ENCODE results near the gene CDH5. TPM values are rescaled to one million over a fixed set of nuclear protein-coding genes. Genes with fewer than 3 reads are reported as not detected.

The CDH5 gene
- total and polyA plus RNA-seq, 2 donors: 44.0 to 55.8 TPM

GRCh38 chr16:66400503-66401380, 34.3 kb downstream of the CDH5 start:
- H3K27ac ChIP-seq (ENCODE audit: low read depth): no peak overlapping the region
- WGBS: 90% methylated on average over 20 of the region's 20 CpGs

GRCh38 chr16:66401610-66402009, 35.1 kb downstream of the CDH5 start:
- no peaks in the 10 kb centered on the region for H3K36me3 ChIP-seq (ENCODE audit: insufficient read depth)
- no peak overlapping the region for H3K4me3 ChIP-seq (ENCODE audit: low read depth, low read length)
- 70% methylated on average over 11 of the region's 11 CpGs for WGBS
- no peaks in the 10 kb centered on the region for H3K4me1 ChIP-seq (ENCODE audit: insufficient read depth)
- H3K27ac ChIP-seq (ENCODE audit: low read depth): no peak overlapping the region
- DNase-seq (ENCODE audit: extremely low spot score): no peak

More at GRCh38 chr16:66400503-66401380, 34.3 kb downstream of the CDH5 start:
- DNase-seq (ENCODE audit: extremely low spot score): no peak
- H3K4me3 ChIP-seq (ENCODE audit: low read depth, low read length): no peak overlapping the region
- no peaks in the 10 kb centered on the region for H3K36me3 ChIP-seq (ENCODE audit: insufficient read depth)
- H3K4me1 ChIP-seq (ENCODE audit: insufficient read depth): no peaks in the 10 kb centered on the region

DNA sequence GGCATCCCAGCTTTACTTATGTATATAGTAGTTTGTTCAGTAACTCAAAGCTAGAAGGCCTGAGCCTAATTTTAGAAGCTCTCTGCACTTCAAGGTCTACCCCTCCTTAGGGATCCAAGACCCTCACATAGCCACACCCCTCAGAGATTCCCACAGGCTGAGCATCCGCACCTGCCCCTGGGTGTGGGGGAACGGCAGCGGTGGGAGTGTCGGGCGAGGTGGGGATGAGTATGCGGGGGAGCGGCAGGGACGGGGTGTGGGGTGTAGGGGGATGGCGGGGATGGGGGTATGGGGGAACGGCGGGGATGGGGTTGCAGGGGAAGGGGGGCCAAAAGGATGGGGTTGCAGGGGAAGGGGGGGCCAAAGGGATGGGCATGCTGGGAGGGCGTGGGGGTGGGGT, 35.7 kb downstream of the CDH5 start:
- 83% methylated on average over 12 of the region's 12 CpGs for WGBS
- Histone ChIP-seq H3K4me1 (ENCODE audit: insufficient read depth) (no peaks in the 10 kb centered on the region), H3K36me3 (ENCODE audit: insufficient read depth) (no peaks in the 10 kb centered on the region), H3K27ac (ENCODE audit: low read depth) (no peak overlapping the region), H3K4me3 (ENCODE audit: low read depth, low read length) (no peak overlapping the region)
- DNase-seq (ENCODE audit: extremely low spot score): no peak

DNA sequence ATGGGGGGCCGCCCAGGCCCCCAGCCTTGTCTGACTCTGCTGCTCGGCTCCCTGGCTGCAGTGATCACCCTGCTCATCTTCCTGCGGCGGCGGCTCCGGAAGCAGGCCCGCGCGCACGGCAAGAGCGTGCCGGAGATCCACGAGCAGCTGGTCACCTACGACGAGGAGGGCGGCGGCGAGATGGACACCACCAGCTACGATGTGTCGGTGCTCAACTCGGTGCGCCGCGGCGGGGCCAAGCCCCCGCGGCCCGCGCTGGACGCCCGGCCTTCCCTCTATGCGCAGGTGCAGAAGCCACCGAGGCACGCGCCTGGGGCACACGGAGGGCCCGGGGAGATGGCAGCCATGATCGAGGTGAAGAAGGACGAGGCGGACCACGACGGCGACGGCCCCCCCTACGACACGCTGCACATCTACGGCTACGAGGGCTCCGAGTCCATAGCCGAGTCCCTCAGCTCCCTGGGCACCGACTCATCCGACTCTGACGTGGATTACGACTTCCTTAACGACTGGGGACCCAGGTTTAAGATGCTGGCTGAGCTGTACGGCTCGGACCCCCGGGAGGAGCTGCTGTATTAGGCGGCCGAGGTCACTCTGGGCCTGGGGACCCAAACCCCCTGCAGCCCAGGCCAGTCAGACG, 36.2 kb downstream of the CDH5 start:
- DNase-seq (ENCODE audit: extremely low spot score): no peak
- no peaks in the 10 kb centered on the region for H3K4me1 ChIP-seq (ENCODE audit: insufficient read depth)
- 79% methylated on average over 61 of the region's 61 CpGs for WGBS
- no peak overlapping the region for H3K4me3 ChIP-seq (ENCODE audit: low read depth, low read length)
- H3K27ac ChIP-seq (ENCODE audit: low read depth): no peak overlapping the region
- H3K36me3 ChIP-seq (ENCODE audit: insufficient read depth): no peaks in the 10 kb centered on the region

- WGBS: 78% methylated on average over 5 of the region's 5 CpGs
- no peak overlapping the region for H3K4me3 ChIP-seq (ENCODE audit: low read depth, low read length)
- H3K4me1 ChIP-seq (ENCODE audit: insufficient read depth): no peaks in the 10 kb centered on the region
- no peaks in the 10 kb centered on the region for H3K36me3 ChIP-seq (ENCODE audit: insufficient read depth)
- no peak overlapping the region for H3K27ac ChIP-seq (ENCODE audit: low read depth)
- DNase-seq (ENCODE audit: extremely low spot score): no peak
Observed at GRCh38 chr16:66403531-66404145, 37.1 kb downstream of the CDH5 start.

DNA sequence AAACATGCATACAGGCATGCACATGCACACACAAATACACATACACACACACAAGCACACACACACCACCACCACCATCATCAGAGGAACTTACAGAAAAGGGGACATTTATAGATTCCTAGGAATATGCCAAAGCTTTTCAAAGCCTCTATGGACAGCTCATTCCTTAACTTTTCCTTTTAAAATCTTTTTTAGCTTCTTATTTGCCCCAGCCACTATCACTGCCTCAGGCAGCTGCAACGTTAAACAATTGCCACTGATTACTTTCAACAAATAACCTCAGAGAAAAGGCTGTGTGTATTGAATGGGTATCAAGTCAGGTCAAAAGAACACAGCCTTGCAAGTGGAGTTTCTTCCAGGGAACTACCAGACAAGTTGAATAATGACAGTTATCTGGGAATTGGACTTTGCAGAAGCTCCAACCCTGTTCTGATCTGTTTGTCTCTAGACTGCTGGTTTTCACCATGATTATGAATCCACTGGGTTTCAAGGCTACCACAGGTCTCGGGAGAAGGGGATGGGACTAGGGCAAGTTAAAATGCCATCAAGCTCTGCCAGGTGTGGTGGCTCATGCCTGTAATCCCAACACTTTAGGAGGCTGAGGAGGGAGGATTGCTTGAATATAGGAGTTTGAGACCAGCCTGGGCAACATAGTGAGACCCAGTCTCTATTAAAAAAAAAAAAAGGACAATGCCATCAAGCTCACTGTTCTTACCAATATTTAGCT, 38.7 kb downstream of the CDH5 start:
- 85% methylated on average over 2 of the region's 2 CpGs for WGBS
- DNase-seq (ENCODE audit: extremely low spot score): no peak
- Histone ChIP-seq H3K4me3 (ENCODE audit: low read depth, low read length) (no peak overlapping the region), H3K27ac (ENCODE audit: low read depth) (no peak overlapping the region), H3K36me3 (ENCODE audit: insufficient read depth) (no peaks in the 10 kb centered on the region), H3K4me1 (ENCODE audit: insufficient read depth) (no peaks in the 10 kb centered on the region)

DNA sequence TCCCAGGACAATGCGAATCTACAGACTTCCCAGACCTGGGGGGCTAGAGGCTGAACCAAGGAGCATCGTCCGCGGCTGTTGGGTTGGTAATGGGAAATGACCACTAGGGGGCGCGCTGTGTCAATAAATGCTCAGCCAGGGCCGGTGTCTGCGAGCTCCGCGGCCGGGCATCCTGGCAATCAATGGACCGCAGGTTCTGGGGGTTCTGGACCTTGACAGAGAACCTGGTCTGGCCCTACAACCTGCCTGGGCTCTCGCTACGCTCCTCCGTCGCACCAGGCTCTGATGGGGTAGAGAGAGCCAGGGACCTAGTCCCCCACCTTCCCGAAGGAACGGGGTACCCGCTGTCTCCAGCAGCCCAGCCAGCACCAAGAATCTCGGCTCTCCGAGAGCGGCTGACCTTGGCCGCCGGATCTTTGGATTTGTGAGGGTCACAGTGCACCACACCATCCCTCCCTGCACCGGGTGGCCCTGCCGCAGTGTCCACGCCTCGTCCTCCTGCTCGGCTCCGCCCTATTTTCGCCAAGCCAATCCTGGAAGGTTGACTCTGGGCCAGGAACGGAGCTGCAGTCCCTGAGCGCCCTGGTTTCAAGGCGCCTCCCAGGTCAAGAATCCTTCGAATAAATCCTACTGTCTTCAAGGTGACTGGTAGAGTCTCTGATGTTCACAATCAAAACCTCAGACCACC, 40.2 kb downstream of the CDH5 start:
- under 1% methylated on average over 35 of the region's 35 CpGs for WGBS
- H3K4me1 ChIP-seq (ENCODE audit: insufficient read depth): no peaks in the 10 kb centered on the region
- H3K36me3 ChIP-seq (ENCODE audit: insufficient read depth): no peaks in the 10 kb centered on the region
- no peak overlapping the region for H3K27ac ChIP-seq (ENCODE audit: low read depth)
- H3K4me3 ChIP-seq (ENCODE audit: low read depth, low read length): peak overlapping the region; percentile 7
- DNase-seq (ENCODE audit: extremely low spot score): peak; percentile 42

DNA sequence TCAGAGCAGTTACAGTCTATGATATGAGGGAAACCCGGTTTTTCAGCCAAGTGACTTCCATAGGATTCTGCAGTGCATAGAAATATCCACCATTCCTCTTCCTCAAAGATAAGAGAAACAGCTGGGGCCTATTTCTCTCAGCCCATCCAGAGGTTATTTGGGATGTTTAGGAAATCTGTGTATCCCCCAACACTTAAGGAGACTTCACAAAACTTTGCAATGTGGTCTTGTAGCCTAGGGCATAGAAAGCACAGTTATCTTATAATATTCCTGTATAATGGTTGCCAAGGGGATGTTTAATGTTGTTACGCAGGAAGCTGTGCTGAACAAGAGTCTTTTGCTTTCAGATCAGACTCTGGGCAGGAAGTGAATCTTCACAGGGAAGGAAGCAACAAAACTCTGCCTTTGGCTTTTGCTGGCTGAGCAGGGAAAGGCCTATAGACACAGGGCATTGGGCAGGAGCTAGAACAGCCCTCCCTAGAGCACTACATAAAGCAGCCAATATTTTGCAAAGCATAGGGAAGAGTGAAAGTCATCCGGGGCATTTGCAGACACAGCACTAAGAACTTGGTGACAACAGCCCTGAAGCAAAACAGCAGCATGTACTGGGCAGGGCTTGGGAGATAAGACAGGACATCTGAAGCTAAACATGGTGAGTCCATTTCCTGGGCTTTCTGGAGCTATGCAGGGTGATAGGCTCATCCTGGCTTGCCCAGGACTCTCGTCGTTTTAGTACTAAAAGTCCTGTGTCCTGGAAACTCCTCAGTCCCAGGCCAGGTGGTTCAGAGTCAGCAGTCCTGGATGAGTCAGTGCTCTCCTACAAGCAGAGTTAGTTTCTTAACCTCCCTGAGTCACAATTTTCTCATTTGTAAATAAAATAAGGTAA, 41.9 kb downstream of the CDH5 start:
- WGBS: 26% methylated on average over 5 of the region's 5 CpGs
- Histone ChIP-seq H3K4me1 (ENCODE audit: insufficient read depth) (no peaks in the 10 kb centered on the region), H3K4me3 (ENCODE audit: low read depth, low read length) (no peak overlapping the region), H3K27ac (ENCODE audit: low read depth) (no peak overlapping the region), H3K36me3 (ENCODE audit: insufficient read depth) (no peaks in the 10 kb centered on the region)
- DNase-seq (ENCODE audit: extremely low spot score): peak; percentile 32

GRCh38 chr16:66409156-66409555, 42.7 kb downstream of the CDH5 start:
- 50% methylated on average over 5 of the region's 5 CpGs for WGBS
- Histone ChIP-seq H3K4me1 (ENCODE audit: insufficient read depth) (no peaks in the 10 kb centered on the region), H3K27ac (ENCODE audit: low read depth) (no peak overlapping the region), H3K4me3 (ENCODE audit: low read depth, low read length) (no peak overlapping the region), H3K36me3 (ENCODE audit: insufficient read depth) (no peaks in the 10 kb centered on the region)
- DNase-seq (ENCODE audit: extremely low spot score): no peak

DNA sequence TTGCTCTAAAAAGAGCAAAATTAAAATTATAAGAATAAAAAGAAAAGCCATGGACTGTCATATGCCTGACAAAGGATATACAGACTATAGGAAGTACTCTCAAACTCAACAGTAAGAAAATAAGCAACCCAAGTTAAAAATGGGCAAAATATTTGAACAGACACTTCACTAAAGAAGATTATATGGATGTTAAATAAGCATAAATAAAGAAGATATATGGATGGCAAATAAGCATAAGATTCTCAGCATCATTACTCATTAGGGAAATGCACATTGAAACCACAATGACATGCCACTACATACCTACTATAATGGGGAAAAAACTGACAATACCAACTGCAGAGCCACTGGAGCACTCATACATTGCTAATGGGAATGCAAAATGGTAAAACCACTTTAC, 45.7 kb downstream of the CDH5 start:
- Histone ChIP-seq H3K4me1 (ENCODE audit: insufficient read depth) (no peaks in the 10 kb centered on the region), H3K4me3 (ENCODE audit: low read depth, low read length) (no peak overlapping the region), H3K36me3 (ENCODE audit: insufficient read depth) (no peaks in the 10 kb centered on the region), H3K27ac (ENCODE audit: low read depth) (no peak overlapping the region)
- no peak for DNase-seq (ENCODE audit: extremely low spot score)

DNA sequence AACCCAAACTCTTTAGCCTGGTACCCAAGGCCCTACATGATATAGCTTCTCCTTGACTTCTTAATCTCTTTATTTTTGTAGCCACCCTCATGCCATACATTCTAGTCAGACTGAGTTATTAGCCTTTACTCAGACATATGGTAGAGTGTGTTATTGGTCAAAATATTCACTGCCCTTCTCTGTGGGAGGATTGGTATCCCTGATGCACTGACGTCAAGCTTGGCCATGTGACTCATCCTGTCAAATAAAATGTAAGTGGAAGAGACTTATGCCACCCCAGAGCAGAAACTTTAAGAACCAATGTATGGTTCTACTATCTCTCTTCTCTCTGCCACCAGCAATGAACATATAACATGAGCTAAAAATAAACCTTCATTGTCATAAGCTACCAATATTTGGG, 48.4 kb downstream of the CDH5 start:
- WGBS: 67% methylated on average over 1 of the region's 1 CpG
- Histone ChIP-seq H3K27ac (ENCODE audit: low read depth) (no peak overlapping the region), H3K36me3 (ENCODE audit: insufficient read depth) (no peaks in the 10 kb centered on the region), H3K4me1 (ENCODE audit: insufficient read depth) (no peaks in the 10 kb centered on the region), H3K4me3 (ENCODE audit: low read depth, low read length) (no peak overlapping the region)
- no peak for DNase-seq (ENCODE audit: extremely low spot score)

GRCh38 chr16:66416136-66416535, 49.6 kb downstream of the CDH5 start:
- H3K4me3 ChIP-seq (ENCODE audit: low read depth, low read length): no peak overlapping the region
- H3K36me3 ChIP-seq (ENCODE audit: insufficient read depth): no peaks in the 10 kb centered on the region
- H3K27ac ChIP-seq (ENCODE audit: low read depth): no peak overlapping the region
- 97% methylated on average over 1 of the region's 1 CpG for WGBS
- H3K4me1 ChIP-seq (ENCODE audit: insufficient read depth): no peaks in the 10 kb centered on the region
- no peak for DNase-seq (ENCODE audit: extremely low spot score)

All from urinary bladder (tissue), 4 donors.